Upper lobe of right lung (tissue), 1 donor: ENCODE results near the gene TNXB. TPM values are rescaled to one million over a fixed set of nuclear protein-coding genes. Genes with fewer than 3 reads are reported as not detected.

Experiments used
- ATAC-seq: fragments of 200-7000 bp; cut with Tn5 transposase; one replicate; pipeline ENCODE4 v1.9.1; 2020; ENCODE audit warnings: mild to moderate bottlenecking, moderate library complexity
- DNase-seq: peaks from one replicate; pipeline ENCODE4 v3.0.0-alpha.2; 2020
- H3K27ac ChIP-seq: fragments of 200-600 bp; one replicate; pipeline ENCODE4 v1.8.0; 2022
- H3K27me3 ChIP-seq: fragments of 200-600 bp; one replicate; pipeline ENCODE4 v1.8.0; 2022; ENCODE audit warnings: mild to moderate bottlenecking
- H3K36me3 ChIP-seq: fragments of 200-600 bp; one replicate; pipeline ENCODE4 v1.8.0; 2022
- H3K4me1 ChIP-seq: fragments of 200-600 bp; one replicate; pipeline ENCODE4 v1.8.0; 2022
- H3K4me3 ChIP-seq: fragments of 200-600 bp; one replicate; pipeline ENCODE4 v1.8.0; 2022; ENCODE audit warnings: mild to moderate bottlenecking
- H3K9me3 ChIP-seq: fragments of 200-600 bp; one replicate; pipeline ENCODE4 v1.8.0; 2022
- CTCF ChIP-seq: fragments of 200-600 bp; IDR thresholded peaks from one replicate; pipeline ENCODE4 v1.8.0; 2022; ENCODE audit warnings: antibody characterized with exemption
- intact Hi-C: fragments of 100-400 bp; cut with DNase I; formaldehyde crosslinking; loops from one replicate; pipeline ENCODE4 v1.11.0; 2022
- total RNA-seq: library from RNA; stranded (reverse); fragmentation: NEBNext Ultra II Directional; extraction: Animal tissue kit (Norgen Biotek cat#: 25700); gene quantifications from one replicate; pipeline ENCODE4 v1.2.1, GENCODE V29; 2021
- donor health status: DM: no; HTN: yes; CAD: no; lungs with severe emphysema.

TNXB gene
- total RNA-seq, 1 donor from 2014 or later = 162 TPM

GRCh38 chr6:32082478-32082877 lies 26.7 kb downstream of the TNXB start:
- Histone ChIP-seq H3K9me3 (no peaks in the 10 kb centered on the region), H3K27ac (peak overlapping the region; percentile 58), H3K4me1 (peaks cover 18% of the 10 kb centered on the region), H3K36me3 (peaks cover 33% of the 10 kb centered on the region), H3K4me3 (no peak overlapping the region), H3K27me3 (no peaks in the 10 kb centered on the region)
- no peak for DNase-seq
- no peak for TF ChIP-seq CTCF
- no peak for ATAC-seq
- intact Hi-C loops = no loop called here

- H3K27ac ChIP-seq = peak overlapping the region; percentile 58
Measured at GRCh38 chr6:32081168-32081990, 27.8 kb downstream of the TNXB start.

GRCh38 chr6:32079566-32080290 lies 29.4 kb downstream of the TNXB start:
- Histone ChIP-seq H3K4me1 (peaks cover 9% of the 10 kb centered on the region), H3K27ac (no peak overlapping the region), H3K4me3 (no peak overlapping the region), H3K36me3 (peaks cover 48% of the 10 kb centered on the region), H3K27me3 (no peaks in the 10 kb centered on the region), H3K9me3 (no peaks in the 10 kb centered on the region)
- no peak for ATAC-seq
- no peak for DNase-seq
- TF ChIP-seq CTCF = no peak
- intact Hi-C loops = no loop called here

More at GRCh38 chr6:32081168-32081990, 27.8 kb downstream of the TNXB start:
- Histone ChIP-seq H3K4me1 (peaks cover 9% of the 10 kb centered on the region), H3K4me3 (no peak overlapping the region), H3K36me3 (peaks cover 43% of the 10 kb centered on the region), H3K27me3 (no peaks in the 10 kb centered on the region), H3K9me3 (no peaks in the 10 kb centered on the region)
- no peak for TF ChIP-seq CTCF
- intact Hi-C loops = no loop called here
- DNase-seq (no peak), ATAC-seq (peak; percentile 40)

GRCh38 chr6:32076321-32076809 lies 32.8 kb downstream of the TNXB start:
- no peak for DNase-seq
- H3K36me3 ChIP-seq = peaks cover 43% of the 10 kb centered on the region
- H3K27ac ChIP-seq = no peak overlapping the region
- H3K4me3 ChIP-seq = no peak overlapping the region
- no peak for TF ChIP-seq CTCF
- intact Hi-C loops = no loop called here
- H3K4me1 ChIP-seq = no peaks in the 10 kb centered on the region
- no peaks in the 10 kb centered on the region for H3K27me3 ChIP-seq
- no peak for ATAC-seq
- no peaks in the 10 kb centered on the region for H3K9me3 ChIP-seq

GRCh38 chr6:32075781-32076180 lies 33.4 kb downstream of the TNXB start:
- ATAC-seq (no peak), DNase-seq (no peak)
- no peaks in the 10 kb centered on the region for H3K9me3 ChIP-seq
- peaks cover 48% of the 10 kb centered on the region for H3K36me3 ChIP-seq
- H3K27ac ChIP-seq = no peak overlapping the region
- intact Hi-C loops = no loop called here
- TF ChIP-seq CTCF = no peak
- H3K4me1 ChIP-seq = no peaks in the 10 kb centered on the region
- no peaks in the 10 kb centered on the region for H3K27me3 ChIP-seq
- no peak overlapping the region for H3K4me3 ChIP-seq
